Stimulated activated naive CD8-positive, alpha-beta T cell treated with anti-CD3 and anti-CD28 coated beads, Interleukin-15, amount 100 ng/mL, for 72 hours (primary cell): ENCODE measurements around the gene INPP5D.
A peak's percentile ranks its signal among the peaks of the same experiment; 100 is the strongest.
"Not testable (repeated sequence)": the region's sequence is repeated elsewhere in the genome, so short reads cannot be mapped to it uniquely, and the experiment has no call there.

Experiments used
- ATAC-seq: fragments of 150-1000 bp; cut with Tn5 transposase; 2 replicates; pipeline ENCODE4 v1.10.0; 2021; ENCODE audit warnings: mild to moderate bottlenecking, moderate library complexity
- DNase-seq, 2 donors: peaks; one replicate each; pipeline ENCODE4 v3.0.0; 2021 to 2022
- H3K27ac Mint-ChIP-seq, 2 donors: one replicate each; pipeline ENCODE4 v1.8.0; 2022; ENCODE audit warnings: mild to moderate bottlenecking in 2 of 2, mixed read lengths in 2 of 2, moderate library complexity in 2 of 2
- H3K27me3 Mint-ChIP-seq: one replicate; pipeline ENCODE4 v1.8.0; 2022; ENCODE audit warnings: mixed read lengths
- H3K4me1 Mint-ChIP-seq: one replicate; pipeline ENCODE4 v1.8.0; 2022; ENCODE audit warnings: mild to moderate bottlenecking, mixed read lengths
- H3K4me3 Mint-ChIP-seq, 2 donors: one replicate each; pipeline ENCODE4 v1.8.0; 2022; ENCODE audit warnings: mild to moderate bottlenecking in 2 of 2, mixed read lengths in 2 of 2, moderate library complexity in 1 of 2
- H3K9me3 Mint-ChIP-seq, 2 donors: one replicate each; pipeline ENCODE4 v1.8.0; 2022; ENCODE audit warnings: mixed read lengths in 2 of 2

The INPP5D gene

GRCh38 chr2:233085037-233085838 lies 25.1 kb downstream of the INPP5D start:
- ATAC-seq (no peak), DNase-seq (no peak)
- H3K27me3 Mint-ChIP-seq: no peaks in the 10 kb centered on the region
- H3K27ac Mint-ChIP-seq: peak overlapping the region; percentile 10 to 74
- H3K9me3 Mint-ChIP-seq: no peaks in the 10 kb centered on the region
- peak overlapping the region in 1 of 2 donors; percentile 35 for H3K4me3 Mint-ChIP-seq
- H3K4me1 Mint-ChIP-seq: peaks cover 69% of the 10 kb centered on the region

GRCh38 chr2:233085839-233086150 lies 25.7 kb downstream of the INPP5D start:
- Mint-ChIP-seq H3K4me1 (peaks cover 67% of the 10 kb centered on the region), H3K27me3 (no peaks in the 10 kb centered on the region), H3K27ac (peak overlapping the region in 1 of 2 donors; percentile 74), H3K4me3 (peak overlapping the region in 1 of 2 donors; percentile 35), H3K9me3 (no peaks in the 10 kb centered on the region)
- no peak for DNase-seq
- ATAC-seq: no peak

GRCh38 chr2:233087713-233088112 lies 27.6 kb downstream of the INPP5D start:
- Mint-ChIP-seq H3K4me3 (no peak overlapping the region), H3K9me3 (no peaks in the 10 kb centered on the region), H3K27me3 (no peaks in the 10 kb centered on the region), H3K27ac (peak overlapping the region in 1 of 2 donors; percentile 84), H3K4me1 (peaks cover 67% of the 10 kb centered on the region)
- DNase-seq (no peak), ATAC-seq (no peak)

- no peak for ATAC-seq
Measured at GRCh38 chr2:233088972-233089345, 28.8 kb downstream of the INPP5D start.

GRCh38 chr2:233089851-233090250 lies 29.7 kb downstream of the INPP5D start:
- DNase-seq (no peak), ATAC-seq (no peak)
- peak overlapping the region in 1 of 2 donors; percentile 57 for H3K27ac Mint-ChIP-seq
- H3K4me1 Mint-ChIP-seq: peaks cover 56% of the 10 kb centered on the region
- H3K27me3 Mint-ChIP-seq: no peaks in the 10 kb centered on the region
- no peaks in the 10 kb centered on the region for H3K9me3 Mint-ChIP-seq
- H3K4me3 Mint-ChIP-seq: no peak overlapping the region

More at GRCh38 chr2:233088972-233089345, 28.8 kb downstream of the INPP5D start:
- Mint-ChIP-seq H3K4me1 (peaks cover 60% of the 10 kb centered on the region), H3K27ac (no peak overlapping the region), H3K9me3 (no peaks in the 10 kb centered on the region), H3K4me3 (no peak overlapping the region), H3K27me3 (no peaks in the 10 kb centered on the region)
- DNase-seq: no peak

GRCh38 chr2:233090879-233091278 lies 30.7 kb downstream of the INPP5D start:
- H3K27ac Mint-ChIP-seq: no peak overlapping the region
- DNase-seq: no peak
- no peaks in the 10 kb centered on the region for H3K9me3 Mint-ChIP-seq
- H3K4me1 Mint-ChIP-seq: peaks cover 50% of the 10 kb centered on the region
- H3K27me3 Mint-ChIP-seq: no peaks in the 10 kb centered on the region
- no peak overlapping the region for H3K4me3 Mint-ChIP-seq
- ATAC-seq: no peak

- Mint-ChIP-seq H3K4me1 (peaks cover 43% of the 10 kb centered on the region), H3K9me3 (no peaks in the 10 kb centered on the region), H3K27ac (no peak overlapping the region), H3K4me3 (no peak overlapping the region), H3K27me3 (no peaks in the 10 kb centered on the region)
- ATAC-seq (no peak), DNase-seq (no peak)
Measured at GRCh38 chr2:233091595-233092375, 31.6 kb downstream of the INPP5D start.

- Mint-ChIP-seq H3K9me3 (no peaks in the 10 kb centered on the region), H3K4me1 (peaks cover 49% of the 10 kb centered on the region), H3K27ac (peak overlapping the region in 1 of 2 donors; percentile 31), H3K27me3 (no peaks in the 10 kb centered on the region), H3K4me3 (no peak overlapping the region)
- DNase-seq (no peak), ATAC-seq (no peak)
Measured at GRCh38 chr2:233092432-233093165, 32.5 kb downstream of the INPP5D start.

- ATAC-seq (no peak), DNase-seq (no peak)
- no peak overlapping the region for H3K27ac Mint-ChIP-seq
- H3K4me3 Mint-ChIP-seq: no peak overlapping the region
- H3K9me3 Mint-ChIP-seq: no peaks in the 10 kb centered on the region
- H3K4me1 Mint-ChIP-seq: peaks cover 54% of the 10 kb centered on the region
- no peaks in the 10 kb centered on the region for H3K27me3 Mint-ChIP-seq
Measured at GRCh38 chr2:233093166-233093448, 33.0 kb downstream of the INPP5D start.

GRCh38 chr2:233093721-233094120 lies 33.6 kb downstream of the INPP5D start:
- DNase-seq: no peak
- H3K4me3 Mint-ChIP-seq: no peak overlapping the region
- H3K27me3 Mint-ChIP-seq: no peaks in the 10 kb centered on the region
- H3K9me3 Mint-ChIP-seq: no peaks in the 10 kb centered on the region
- ATAC-seq: no peak
- peaks cover 60% of the 10 kb centered on the region for H3K4me1 Mint-ChIP-seq
- no peak overlapping the region for H3K27ac Mint-ChIP-seq

- Mint-ChIP-seq H3K27ac (no peak overlapping the region), H3K27me3 (no peaks in the 10 kb centered on the region), H3K9me3 (peaks cover 0 to 2% of the 10 kb centered on the region in 2 donors), H3K4me3 (no peak overlapping the region), H3K4me1 (peaks cover 66% of the 10 kb centered on the region)
- DNase-seq (no peak), ATAC-seq (no peak)
Measured at GRCh38 chr2:233094614-233095013, 34.5 kb downstream of the INPP5D start.

- DNase-seq: no peak
- no peaks in the 10 kb centered on the region for H3K27me3 Mint-ChIP-seq
- H3K27ac Mint-ChIP-seq: no peak overlapping the region
- H3K4me3 Mint-ChIP-seq: no peak overlapping the region
- H3K9me3 Mint-ChIP-seq: peaks cover 0 to 9% of the 10 kb centered on the region in 2 donors
- peaks cover 73% of the 10 kb centered on the region for H3K4me1 Mint-ChIP-seq
- no peak for ATAC-seq
Measured at GRCh38 chr2:233096006-233096405, 35.9 kb downstream of the INPP5D start.

GRCh38 chr2:233098618-233099017 lies 38.5 kb downstream of the INPP5D start:
- H3K27ac Mint-ChIP-seq: peak overlapping the region in 1 of 2 donors; percentile 49
- no peak for ATAC-seq
- peaks cover 70% of the 10 kb centered on the region for H3K4me1 Mint-ChIP-seq
- no peak for DNase-seq
- no peaks in the 10 kb centered on the region for H3K27me3 Mint-ChIP-seq
- H3K4me3 Mint-ChIP-seq: peak overlapping the region in 1 of 2 donors; percentile 12
- H3K9me3 Mint-ChIP-seq: peaks cover 0 to 9% of the 10 kb centered on the region in 2 donors

- H3K9me3 Mint-ChIP-seq, H3K27me3 Mint-ChIP-seq, DNase-seq, ATAC-seq: not testable (repeated sequence)
- Mint-ChIP-seq H3K4me1 (peaks cover 73% of the 10 kb centered on the region), H3K27ac (peak overlapping the region in 1 of 2 donors; percentile 33), H3K4me3 (peak overlapping the region in 1 of 2 donors; percentile 75)
Measured at GRCh38 chr2:233099820-233100191, 39.7 kb downstream of the INPP5D start.

GRCh38 chr2:233100192-233100998 lies 40.3 kb downstream of the INPP5D start:
- DNase-seq: peak; percentile 78 to 87
- peak overlapping the region; percentile 75 to 86 for H3K4me3 Mint-ChIP-seq
- peaks cover 4 to 11% of the 10 kb centered on the region in 2 donors for H3K9me3 Mint-ChIP-seq
- H3K27me3 Mint-ChIP-seq: no peaks in the 10 kb centered on the region
- H3K4me1 Mint-ChIP-seq: peaks cover 75% of the 10 kb centered on the region
- H3K27ac Mint-ChIP-seq: peak overlapping the region; percentile 93
- ATAC-seq: peak; percentile 91
